ENCODE data around the gene FJX1.

Gene FJX1

GRCh38 chr11:35582033-35582432 lies 36.2 kb upstream of the FJX1 start:
- TF ChIP-seq ZNF302 (tag by site-specific recombination; IDR thresholded peaks at IDR 0.05; ENCODE audit: low read depth), result no peak
- TF ChIP-seq ZNF776 (tag by site-specific recombination; IDR thresholded peaks at IDR 0.05; ENCODE audit: borderline replicate concordance), result no peak
- no peak for TF ChIP-seq ZNF768 (tag by site-specific recombination; IDR thresholded peaks at IDR 0.05)
- no peak for TF ChIP-seq ZNF114 (tag by site-specific recombination; IDR thresholded peaks at IDR 0.05)
- TF ChIP-seq, protein P1, sequence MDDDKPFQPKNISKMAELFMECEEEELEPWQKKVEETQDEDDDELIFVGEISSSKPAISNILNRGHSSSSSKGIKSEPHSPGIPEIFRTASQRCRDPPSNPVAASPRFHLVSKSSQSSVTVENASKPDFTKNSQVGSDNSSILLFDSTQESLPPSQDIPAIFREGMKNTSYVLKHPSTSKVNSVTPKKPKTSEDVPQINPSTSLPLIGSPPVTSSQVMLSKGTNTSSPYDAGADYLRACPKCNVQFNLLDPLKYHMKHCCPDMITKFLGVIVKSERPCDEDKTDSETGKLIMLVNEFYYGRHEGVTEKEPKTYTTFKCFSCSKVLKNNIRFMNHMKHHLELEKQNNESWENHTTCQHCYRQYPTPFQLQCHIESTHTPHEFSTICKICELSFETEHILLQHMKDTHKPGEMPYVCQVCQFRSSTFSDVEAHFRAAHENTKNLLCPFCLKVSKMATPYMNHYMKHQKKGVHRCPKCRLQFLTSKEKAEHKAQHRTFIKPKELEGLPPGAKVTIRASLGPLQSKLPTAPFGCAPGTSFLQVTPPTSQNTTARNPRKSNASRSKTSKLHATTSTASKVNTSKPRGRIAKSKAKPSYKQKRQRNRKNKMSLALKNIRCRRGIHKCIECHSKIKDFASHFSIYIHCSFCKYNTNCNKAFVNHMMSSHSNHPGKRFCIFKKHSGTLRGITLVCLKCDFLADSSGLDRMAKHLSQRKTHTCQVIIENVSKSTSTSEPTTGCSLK (tag by site-specific recombination; IDR thresholded peaks at IDR 0.05), result no peak
- TF ChIP-seq ZNF521 (tag by site-specific recombination; IDR thresholded peaks at IDR 0.05), result no peak
- TF ChIP-seq ZNF146 (tag by site-specific recombination; IDR thresholded peaks at IDR 0.05), result no peak
- TF ChIP-seq ZBTB21 (tag by site-specific recombination; IDR thresholded peaks at IDR 0.05), result no peak
- TF ChIP-seq BCL11A (tag by site-specific recombination; IDR thresholded peaks at IDR 0.05; ENCODE audit: low read depth), result no peak
- TF ChIP-seq KLF1 (tag by site-specific recombination; IDR thresholded peaks at IDR 0.05), result no peak
- no peak for TF ChIP-seq OVOL3 (tag by site-specific recombination; IDR thresholded peaks at IDR 0.05)
- no peak for TF ChIP-seq ZNF660 (tag by site-specific recombination; IDR thresholded peaks at IDR 0.05)
- TF ChIP-seq ZNF239 (tag by site-specific recombination; IDR thresholded peaks at IDR 0.05), result no peak
- no peak for TF ChIP-seq ZBTB48 (tag by site-specific recombination; IDR thresholded peaks at IDR 0.05)
- TF ChIP-seq ZSCAN16 (tag by site-specific recombination; IDR thresholded peaks at IDR 0.05), result no peak
- no peak for TF ChIP-seq ZNF157 (tag by site-specific recombination; IDR thresholded peaks at IDR 0.05)
- TF ChIP-seq GLI4 (tag by site-specific recombination; IDR thresholded peaks at IDR 0.05), result no peak
- TF ChIP-seq ZNF664 (tag by site-specific recombination; IDR thresholded peaks at IDR 0.05), result no peak
- TF ChIP-seq, protein P2, sequence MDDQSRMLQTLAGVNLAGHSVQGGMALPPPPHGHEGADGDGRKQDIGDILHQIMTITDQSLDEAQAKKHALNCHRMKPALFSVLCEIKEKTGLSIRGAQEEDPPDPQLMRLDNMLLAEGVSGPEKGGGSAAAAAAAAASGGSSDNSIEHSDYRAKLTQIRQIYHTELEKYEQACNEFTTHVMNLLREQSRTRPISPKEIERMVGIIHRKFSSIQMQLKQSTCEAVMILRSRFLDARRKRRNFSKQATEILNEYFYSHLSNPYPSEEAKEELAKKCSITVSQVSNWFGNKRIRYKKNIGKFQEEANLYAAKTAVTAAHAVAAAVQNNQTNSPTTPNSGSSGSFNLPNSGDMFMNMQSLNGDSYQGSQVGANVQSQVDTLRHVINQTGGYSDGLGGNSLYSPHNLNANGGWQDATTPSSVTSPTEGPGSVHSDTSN (CRISPR knock-in tag; IDR thresholded peaks at IDR 0.05), result no peak
- Histone ChIP-seq H3K4me3 (ENCODE audit: low read depth, low read length) (no peak overlapping the region), H3K36me3 (ENCODE audit: control insufficient read depth in 2 of 2, insufficient read depth in 1 of 2, low read length in 2 of 2) (no peaks in the 10 kb centered on the region), H3K27ac (ENCODE audit: extremely low read depth, low read depth, low read length) (no peak overlapping the region), H3K4me1 (ENCODE audit: control insufficient read depth, insufficient read depth, low read length) (no peaks in the 10 kb centered on the region), H3K9me3 (ENCODE audit: control insufficient read depth, insufficient read depth, low read depth, low read length) (no peaks in the 10 kb centered on the region)
- POLR2A ChIA-PET, result no interaction called here
- CTCF ChIA-PET, result interaction anchor here (1.9 kb wide), 1 partner anchor 240 kb away, joined by 5 read pairs; no protein-coding TSS in a partner anchor

DNA sequence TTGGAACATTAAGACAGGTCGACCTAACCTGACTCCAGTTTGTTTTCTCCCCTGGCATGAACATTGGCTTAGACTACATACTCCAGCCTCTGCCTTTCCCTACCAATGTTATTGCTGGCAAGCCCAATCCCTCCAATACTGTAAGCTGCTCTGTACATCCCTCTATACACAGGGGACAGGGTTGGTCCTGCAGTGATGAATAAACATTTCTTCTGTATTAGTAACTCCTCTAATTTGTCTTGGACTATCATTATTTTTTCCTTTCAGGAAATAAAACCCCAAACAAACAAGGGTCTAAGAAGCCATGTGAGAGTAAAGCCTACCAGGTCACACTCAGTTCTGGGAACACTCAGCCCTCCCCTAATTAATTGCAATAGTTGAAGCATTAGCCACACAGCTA lies 35.1 kb upstream of the FJX1 start:
- Histone ChIP-seq H3K9me3 (ENCODE audit: control insufficient read depth, insufficient read depth, low read depth, low read length) (no peaks in the 10 kb centered on the region), H3K4me1 (ENCODE audit: control insufficient read depth, insufficient read depth, low read length) (no peaks in the 10 kb centered on the region), H3K4me3 (ENCODE audit: low read depth, low read length) (no peak overlapping the region), H3K36me3 (ENCODE audit: control insufficient read depth in 2 of 2, insufficient read depth in 1 of 2, low read length in 2 of 2) (no peaks in the 10 kb centered on the region), H3K27ac (ENCODE audit: extremely low read depth, low read depth, low read length) (no peak overlapping the region)
- TF ChIP-seq, protein P3, sequence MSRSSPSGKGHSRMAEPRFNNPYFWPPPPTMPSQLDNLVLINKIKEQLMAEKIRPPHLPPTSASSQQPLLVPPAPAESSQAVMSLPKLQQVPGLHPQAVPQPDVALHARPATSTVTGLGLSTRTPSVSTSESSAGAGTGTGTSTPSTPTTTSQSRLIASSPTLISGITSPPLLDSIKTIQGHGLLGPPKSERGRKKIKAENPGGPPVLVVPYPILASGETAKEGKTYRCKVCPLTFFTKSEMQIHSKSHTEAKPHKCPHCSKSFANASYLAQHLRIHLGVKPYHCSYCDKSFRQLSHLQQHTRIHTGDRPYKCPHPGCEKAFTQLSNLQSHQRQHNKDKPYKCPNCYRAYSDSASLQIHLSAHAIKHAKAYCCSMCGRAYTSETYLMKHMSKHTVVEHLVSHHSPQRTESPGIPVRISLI (tag by site-specific recombination; IDR thresholded peaks at IDR 0.05), result no peak
- ChIA-PET CTCF (interaction anchor here (0.9 to 1.9 kb wide), 3 partner anchors 20 to 239 kb away, joined by 3 to 5 read pairs (median 3); no protein-coding TSS in a partner anchor), POLR2A (no interaction called here)

DNA sequence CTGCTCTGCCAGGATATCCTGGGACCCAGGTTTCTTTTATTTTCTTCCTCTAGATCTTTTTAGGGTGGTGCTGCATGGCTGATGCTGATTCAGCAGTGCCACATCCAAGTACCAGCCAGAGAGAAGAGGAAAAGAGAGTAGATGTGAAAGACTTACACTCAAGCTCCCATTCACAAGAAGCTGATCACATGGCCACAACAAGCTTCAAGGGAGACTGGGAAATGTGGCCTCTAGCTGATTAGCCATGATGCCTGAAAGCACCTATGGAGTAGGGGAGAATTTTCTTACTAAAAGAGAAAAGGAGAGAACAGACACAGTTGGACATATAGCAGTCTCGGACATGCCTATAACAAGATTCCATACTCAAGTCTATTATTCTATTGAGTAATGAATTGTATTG lies 34.4 kb upstream of the FJX1 start:
- no peaks in the 10 kb centered on the region for H3K9me3 ChIP-seq (ENCODE audit: control insufficient read depth, insufficient read depth, low read depth, low read length)
- ChIA-PET CTCF (interaction anchor here (0.9 to 1.9 kb wide), 2 partner anchors 20 to 238 kb away, joined by 3 to 5 read pairs; no protein-coding TSS in a partner anchor), POLR2A (no interaction called here)
- no peak overlapping the region for H3K27ac ChIP-seq (ENCODE audit: extremely low read depth, low read depth, low read length)
- no peaks in the 10 kb centered on the region for H3K4me1 ChIP-seq (ENCODE audit: control insufficient read depth, insufficient read depth, low read length)
- no peak for TF ChIP-seq CTCF (tag by site-specific recombination; IDR thresholded peaks at IDR 0.05)
- TF ChIP-seq ZNF585B (tag by site-specific recombination; IDR thresholded peaks at IDR 0.05), result no peak
- TF ChIP-seq ZFP37 (tag by site-specific recombination; IDR thresholded peaks at IDR 0.05), result no peak
- TF ChIP-seq ZNF223 (tag by site-specific recombination; IDR thresholded peaks at IDR 0.05), result no peak
- TF ChIP-seq EGR2 (tag by site-specific recombination; IDR thresholded peaks at IDR 0.05; ENCODE audit: low read depth), result no peak
- no peak overlapping the region for H3K4me3 ChIP-seq (ENCODE audit: low read depth, low read length)
- no peaks in the 10 kb centered on the region for H3K36me3 ChIP-seq (ENCODE audit: control insufficient read depth in 2 of 2, insufficient read depth in 1 of 2, low read length in 2 of 2)

All from HEK293 (cell line).